ENCODE measurements around the gene CFDP1. TPM values are rescaled to one million over a fixed set of nuclear protein-coding genes. Genes with fewer than 3 reads are reported as not detected.

The CFDP1 gene
- total RNA-seq, 4 donors from 2014 or later, result 51.2 to 318 (median 145) TPM

DNA sequence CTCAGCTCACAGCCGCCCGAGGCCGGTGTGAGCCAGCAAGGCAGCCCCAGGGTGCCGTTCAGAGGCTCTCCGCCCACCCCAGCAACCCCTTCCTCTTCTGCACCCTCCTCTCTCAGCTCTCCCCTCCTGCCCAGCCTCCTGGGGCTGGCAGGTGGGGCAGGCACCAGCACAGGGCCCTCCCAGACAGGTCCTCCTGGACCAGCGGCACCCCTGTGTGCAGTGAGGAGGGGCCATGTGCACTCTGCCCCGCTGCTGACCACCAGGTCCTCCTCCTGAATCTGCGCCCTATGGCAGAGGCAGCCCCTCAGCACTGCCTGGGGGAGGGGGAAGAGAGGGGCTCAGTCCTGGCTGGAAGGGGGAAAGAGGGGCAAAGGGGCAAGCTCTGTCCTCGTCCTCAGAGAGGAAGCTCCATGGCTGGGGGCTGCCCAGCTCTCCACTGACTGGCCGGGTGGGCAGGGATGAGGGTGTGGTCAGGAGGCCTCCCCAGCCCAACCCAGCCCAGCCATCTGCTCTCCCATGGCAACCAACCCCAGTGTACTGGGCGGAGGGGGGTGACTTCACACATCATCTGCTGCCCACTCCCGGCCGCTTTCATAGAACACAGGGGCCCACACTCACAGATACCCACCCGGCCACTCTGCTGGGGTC is 176.5 kb downstream of the CFDP1 start:
- H3K4me3 ChIP-seq, result no peak overlapping the region
- no peaks in the 10 kb centered on the region for H3K36me3 ChIP-seq
- no peak for TF ChIP-seq POLR2AphosphoS5 (IDR thresholded peaks at IDR 0.05)
- no peak for TF ChIP-seq EP300 (IDR thresholded peaks at IDR 0.05; ENCODE audit: low read depth)
- TF ChIP-seq POLR2A (IDR thresholded peaks at IDR 0.05), result no peak
- TF ChIP-seq, protein P1, sequence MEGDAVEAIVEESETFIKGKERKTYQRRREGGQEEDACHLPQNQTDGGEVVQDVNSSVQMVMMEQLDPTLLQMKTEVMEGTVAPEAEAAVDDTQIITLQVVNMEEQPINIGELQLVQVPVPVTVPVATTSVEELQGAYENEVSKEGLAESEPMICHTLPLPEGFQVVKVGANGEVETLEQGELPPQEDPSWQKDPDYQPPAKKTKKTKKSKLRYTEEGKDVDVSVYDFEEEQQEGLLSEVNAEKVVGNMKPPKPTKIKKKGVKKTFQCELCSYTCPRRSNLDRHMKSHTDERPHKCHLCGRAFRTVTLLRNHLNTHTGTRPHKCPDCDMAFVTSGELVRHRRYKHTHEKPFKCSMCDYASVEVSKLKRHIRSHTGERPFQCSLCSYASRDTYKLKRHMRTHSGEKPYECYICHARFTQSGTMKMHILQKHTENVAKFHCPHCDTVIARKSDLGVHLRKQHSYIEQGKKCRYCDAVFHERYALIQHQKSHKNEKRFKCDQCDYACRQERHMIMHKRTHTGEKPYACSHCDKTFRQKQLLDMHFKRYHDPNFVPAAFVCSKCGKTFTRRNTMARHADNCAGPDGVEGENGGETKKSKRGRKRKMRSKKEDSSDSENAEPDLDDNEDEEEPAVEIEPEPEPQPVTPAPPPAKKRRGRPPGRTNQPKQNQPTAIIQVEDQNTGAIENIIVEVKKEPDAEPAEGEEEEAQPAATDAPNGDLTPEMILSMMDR (IDR thresholded peaks at IDR 0.05), result no peak
- intact Hi-C loops (cut with DNase I; ENCODE audit: low total_unique reads) (no loop called here), in situ Hi-C loops (cut with MboI; ENCODE audit: low pct_ligation_motif_present in 1 of 4, low pct_unique_long_range_greater_than_20kb in 1 of 4, low sequenced_read_pairs in 3 of 4) (no loop called here)
- H3K9me3 ChIP-seq, result no peaks in the 10 kb centered on the region
- H3K27ac ChIP-seq, result peak overlapping the region; percentile 47 to 96 (median 82)
- 23 to 41% methylated on average over 2 to 12 of the region's 14 CpGs for WGBS, 2 donors (ENCODE audit: low coverage in 1 of 2)
- peaks cover 50 to 79% (median 66%) of the 10 kb centered on the region in 4 donors for H3K4me1 ChIP-seq
- H3K27me3 ChIP-seq, result no peaks in the 10 kb centered on the region
- peak; percentile 46 for DNase-seq

DNA sequence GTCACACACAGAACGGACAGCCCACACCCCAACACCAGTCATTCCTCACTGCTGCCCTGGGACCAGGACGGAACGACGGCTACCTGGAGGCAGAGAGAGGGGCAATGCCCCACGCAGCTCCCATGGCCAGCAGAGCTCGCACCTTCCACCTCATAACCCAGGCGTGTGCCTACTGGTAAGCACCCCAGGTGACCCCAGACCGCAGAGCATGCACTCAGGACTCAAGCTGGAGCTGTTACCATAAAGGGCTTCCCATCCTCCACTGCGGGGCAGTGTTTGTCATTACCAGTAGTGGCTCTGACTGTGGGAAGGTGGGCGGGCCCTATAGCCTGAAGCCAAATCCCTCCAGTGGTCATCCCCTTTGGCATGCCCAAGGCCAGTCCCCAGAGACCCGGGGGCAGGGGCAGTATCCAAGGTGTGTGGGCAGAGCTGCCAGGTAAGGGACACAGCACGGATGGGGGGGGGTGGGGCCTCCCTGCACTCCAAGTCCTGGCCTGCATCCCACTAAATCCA is 177.2 kb downstream of the CFDP1 start:
- peaks cover 45 to 75% (median 60%) of the 10 kb centered on the region in 4 donors for H3K4me1 ChIP-seq
- DNase-seq, result no peak
- peak overlapping the region; percentile 47 to 96 (median 82) for H3K27ac ChIP-seq
- intact Hi-C loops (cut with DNase I; ENCODE audit: low total_unique reads), result no loop called here
- TF ChIP-seq POLR2A (IDR thresholded peaks at IDR 0.05), result no peak
- no peak for TF ChIP-seq EP300 (IDR thresholded peaks at IDR 0.05; ENCODE audit: low read depth)
- in situ Hi-C loops (cut with MboI; ENCODE audit: low pct_ligation_motif_present in 1 of 4, low pct_unique_long_range_greater_than_20kb in 1 of 4, low sequenced_read_pairs in 3 of 4), result no loop called here
- no peaks in the 10 kb centered on the region for H3K27me3 ChIP-seq
- 69% methylated on average over 12 of the region's 12 CpGs; no CpG with 5 or more reads in 1 of the 2 donors for WGBS, 2 donors (ENCODE audit: low coverage in 1 of 2)
- H3K36me3 ChIP-seq, result no peaks in the 10 kb centered on the region
- no peak overlapping the region for H3K4me3 ChIP-seq
- H3K9me3 ChIP-seq, result no peaks in the 10 kb centered on the region

DNA sequence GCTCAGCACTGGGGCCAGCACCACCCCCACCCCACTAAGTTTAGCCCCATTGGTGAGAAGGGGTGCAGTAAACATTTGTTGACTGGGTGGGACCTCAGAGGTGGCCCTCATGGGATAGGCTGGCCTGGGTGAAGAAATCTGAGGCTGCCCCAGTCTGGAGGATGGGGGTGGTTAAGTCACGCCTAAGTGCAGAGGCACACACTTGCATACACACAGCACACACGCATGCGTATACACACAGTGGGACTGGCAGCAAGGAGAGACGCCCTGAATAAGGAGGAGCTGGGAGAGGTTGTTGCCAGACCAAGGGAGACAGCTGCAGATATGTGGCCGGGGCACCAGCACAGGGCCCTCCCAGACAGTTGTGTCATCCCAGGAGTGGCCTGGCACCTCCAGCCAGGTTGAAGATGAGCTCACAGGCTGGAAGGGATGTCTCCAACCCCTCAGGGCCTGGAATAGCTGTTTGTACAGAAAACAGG is 178.9 kb downstream of the CFDP1 start:
- TF ChIP-seq POLR2AphosphoS5 (IDR thresholded peaks at IDR 0.05) (no peak), EP300 (IDR thresholded peaks at IDR 0.05; ENCODE audit: low read depth) (no peak), POLR2A (IDR thresholded peaks at IDR 0.05) (no peak)
- TF ChIP-seq, protein P1 (IDR thresholded peaks at IDR 0.05), result no peak
- in situ Hi-C loops (cut with MboI; ENCODE audit: low pct_ligation_motif_present in 1 of 4, low pct_unique_long_range_greater_than_20kb in 1 of 4, low sequenced_read_pairs in 3 of 4), result no loop called here
- no peaks in the 10 kb centered on the region for H3K9me3 ChIP-seq
- DNase-seq, result peak; percentile 41
- peaks cover 53 to 82% (median 70%) of the 10 kb centered on the region in 4 donors for H3K4me1 ChIP-seq
- intact Hi-C loops (cut with DNase I; ENCODE audit: low total_unique reads), result no loop called here
- H3K27me3 ChIP-seq, result no peaks in the 10 kb centered on the region
- no peaks in the 10 kb centered on the region for H3K36me3 ChIP-seq
- no peak overlapping the region for H3K4me3 ChIP-seq
- H3K27ac ChIP-seq, result peak overlapping the region; percentile 34 to 96 (median 82)
- WGBS, 2 donors (ENCODE audit: low coverage in 1 of 2), result 47% methylated on average over 5 of the region's 5 CpGs; no CpG with 5 or more reads in 1 of the 2 donors

DNA sequence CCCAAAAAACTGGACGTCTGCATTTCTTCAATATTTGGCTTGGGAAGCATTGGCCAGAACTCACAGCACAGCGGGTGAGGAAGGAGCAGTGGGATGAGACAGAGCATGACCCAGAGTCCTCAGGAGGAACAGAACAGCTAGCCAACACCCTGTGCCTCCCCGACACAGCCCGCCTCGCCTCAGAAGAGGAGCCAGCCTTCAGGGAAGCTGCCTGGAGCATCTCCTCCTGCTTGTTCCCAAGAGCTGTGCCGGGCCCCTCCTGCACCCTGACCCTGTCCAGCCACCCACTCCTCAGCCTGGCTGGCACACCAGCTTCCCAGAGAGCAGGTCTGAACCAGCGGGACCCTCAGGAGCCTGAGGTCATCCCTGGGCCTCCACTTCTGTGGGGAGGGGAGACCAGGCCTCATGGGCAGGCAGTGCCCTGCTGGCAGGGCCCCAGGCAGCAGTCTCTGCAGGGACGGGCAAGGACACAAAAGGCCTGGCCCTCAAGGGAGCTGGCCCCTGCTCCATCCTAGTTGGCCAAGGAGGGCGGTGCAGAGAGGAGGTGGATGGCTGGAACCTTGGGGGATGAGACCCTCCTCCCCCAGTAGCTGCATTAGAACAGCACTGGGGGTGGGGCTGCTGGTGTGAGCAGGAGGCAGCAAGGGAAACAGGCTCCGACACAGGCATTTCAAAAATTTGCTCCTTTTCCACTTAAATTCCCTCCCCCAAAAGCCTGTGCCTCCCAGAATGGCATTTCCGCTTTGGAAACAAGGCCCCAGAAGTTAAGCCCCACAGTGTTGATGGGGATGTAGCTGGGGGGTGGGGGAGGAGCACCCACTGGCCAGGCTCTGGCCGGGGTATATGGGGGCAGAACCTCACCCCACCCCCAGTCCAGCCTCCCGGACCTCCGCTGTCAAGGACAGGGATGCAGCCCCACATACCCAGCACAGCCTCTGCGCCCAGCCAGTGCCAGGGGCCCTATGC is 180.1 kb downstream of the CFDP1 start:
- H3K9me3 ChIP-seq, result no peaks in the 10 kb centered on the region
- no peak for DNase-seq
- in situ Hi-C loops (cut with MboI; ENCODE audit: low pct_ligation_motif_present in 1 of 4, low pct_unique_long_range_greater_than_20kb in 1 of 4, low sequenced_read_pairs in 3 of 4), result no loop called here
- H3K4me3 ChIP-seq, result no peak overlapping the region
- H3K27ac ChIP-seq, result peak overlapping the region; percentile 94 to 97 (median 96)
- no peaks in the 10 kb centered on the region for H3K27me3 ChIP-seq
- intact Hi-C loops (cut with DNase I; ENCODE audit: low total_unique reads), result no loop called here
- H3K4me1 ChIP-seq, result peaks cover 64 to 88% (median 76%) of the 10 kb centered on the region in 4 donors
- WGBS, 2 donors (ENCODE audit: low coverage in 1 of 2), result 60% methylated on average over 15 of the region's 15 CpGs; no CpG with 5 or more reads in 1 of the 2 donors
- TF ChIP-seq, protein P1 (IDR thresholded peaks at IDR 0.05), result no peak
- TF ChIP-seq POLR2AphosphoS5 (IDR thresholded peaks at IDR 0.05), result no peak
- no peak for TF ChIP-seq POLR2A (IDR thresholded peaks at IDR 0.05)
- TF ChIP-seq EP300 (IDR thresholded peaks at IDR 0.05; ENCODE audit: low read depth), result no peak
- H3K36me3 ChIP-seq, result no peaks in the 10 kb centered on the region
